Glomerular visceral epithelial cell (primary cell): ENCODE results near the gene PRR27.

Experiments used
- DNase-seq: peaks from one replicate; pipeline ENCODE4 v3.0.0-alpha.2; 2016; ENCODE audit errors: extremely low spot score

The PRR27 gene

GRCh38 chr4:70153937-70154336, at the start of gene PRR27:
Gene PRR27, plus strand, starts transcription at chr4:70154237. Its CDS starts 139 bp downstream, at chr4:70154376.
- no peak for DNase-seq

GRCh38 chr4:70110917-70111316, 43.1 kb upstream of the PRR27 start:
- DNase-seq, result no peak

GRCh38 chr4:70113656-70114055, 40.4 kb upstream of the PRR27 start:
- no peak for DNase-seq

- DNase-seq, result no peak
These were observed 39.9 kb upstream of the PRR27 start for GRCh38 chr4:70114096-70114495.

GRCh38 chr4:70120323-70120722, 33.7 kb upstream of the PRR27 start:
- DNase-seq, result no peak

GRCh38 chr4:70133473-70133872, 20.6 kb upstream of the PRR27 start:
- no peak for DNase-seq

GRCh38 chr4:70138751-70139150, 15.3 kb upstream of the PRR27 start:
- DNase-seq, result no peak

GRCh38 chr4:70151271-70151670, 2.8 kb upstream of the PRR27 start:
- DNase-seq, result no peak

GRCh38 chr4:70152088-70152487, 1.9 kb upstream of the PRR27 start:
- no peak for DNase-seq

GRCh38 chr4:70158576-70158975, 4.5 kb downstream of the PRR27 start:
- no peak for DNase-seq

GRCh38 chr4:70177090-70177489, 23.1 kb downstream of the PRR27 start:
- no peak for DNase-seq

GRCh38 chr4:70178075-70178660, 24.1 kb downstream of the PRR27 start:
- no peak for DNase-seq

GRCh38 chr4:70179811-70180210, 25.8 kb downstream of the PRR27 start:
- no peak for DNase-seq

GRCh38 chr4:70181864-70182263, 27.8 kb downstream of the PRR27 start:
- no peak for DNase-seq

GRCh38 chr4:70182517-70183167, 28.6 kb downstream of the PRR27 start:
- no peak for DNase-seq

GRCh38 chr4:70183168-70183939, 29.3 kb downstream of the PRR27 start:
- DNase-seq, result peak; percentile 59

- DNase-seq, result no peak
These were observed 29.9 kb downstream of the PRR27 start for GRCh38 chr4:70183940-70184246.

GRCh38 chr4:70187216-70187615, 33.2 kb downstream of the PRR27 start:
- no peak for DNase-seq

- DNase-seq, result no peak
These were observed 36.5 kb downstream of the PRR27 start for GRCh38 chr4:70190579-70190978.

GRCh38 chr4:70191647-70192046, 37.6 kb downstream of the PRR27 start:
- DNase-seq, result no peak

GRCh38 chr4:70192895-70193294, 38.9 kb downstream of the PRR27 start:
- no peak for DNase-seq

GRCh38 chr4:70195425-70195824, 41.4 kb downstream of the PRR27 start, which contains the start of gene ODAM:
Gene ODAM, plus strand, starts transcription at chr4:70195725. Its CDS starts 819 bp downstream, at chr4:70196544.
- DNase-seq, result no peak

GRCh38 chr4:70196857-70197256, 42.8 kb downstream of the PRR27 start:
- DNase-seq, result no peak
